Adrenal gland (tissue), 12 donors: ENCODE data around the gene IL18RAP. TPM values are rescaled to one million over a fixed set of nuclear protein-coding genes. Genes with fewer than 3 reads are reported as not detected.

Source experiments
- DNase-seq, 7 donors: peaks; one replicate each; pipeline ENCODE4 v3.0.0-alpha.2; 2019 to 2020
- H3K27ac ChIP-seq, 5 donors: fragments of 200-600 bp; sonication (generic) in 4 of 5; 1 replicate in 3 of 5; 2 replicates in 2 of 5; pipeline versions ENCODE4 v1.5.1 to v1.8.0; 2016 to 2020; ENCODE audit warnings: mild to moderate bottlenecking in 1 of 5
- H3K27me3 ChIP-seq: fragments of 200-600 bp; 2 replicates; pipeline ENCODE4 v1.8.0; 2021
- H3K36me3 ChIP-seq, 2 donors: fragments of 200-600 bp; replicated peaks in 1 of 2; 1 replicate in 1 of 2; 2 replicates in 1 of 2; pipeline versions ENCODE4 v1.5.1 to v1.8.0; 2018 to 2022
- H3K4me1 ChIP-seq, 2 donors: fragments of 200-600 bp; replicated peaks in 1 of 2; 1 replicate in 1 of 2; 2 replicates in 1 of 2; pipeline versions ENCODE4 v1.5.1 to v1.8.0; 2018 to 2021
- H3K4me3 ChIP-seq, 4 donors: fragments of 200-600 bp; sonication (generic) in 3 of 4; one replicate each; pipeline ENCODE4 v1.5.1; 2016 to 2018
- H3K9me3 ChIP-seq, 3 donors: fragments of 200-600 bp; sonication (generic) in 1 of 3; replicated peaks in 1 of 3; 1 replicate in 2 of 3; 2 replicates in 1 of 3; pipeline versions ENCODE4 v1.5.1 to v1.8.0; 2016 to 2021
- CTCF ChIP-seq, 6 experiments: fragments of 450-650 bp in 4 of 6; fragments of 200-600 bp in 2 of 6; sonication (generic) in 1 of 6; IDR thresholded peaks; 1 replicate in 5 of 6; 2 replicates in 1 of 6; pipeline versions ENCODE4 v1.5.1 to v1.8.0; 2016 to 2021; ENCODE audit warnings: antibody characterized with exemption in 6 of 6, mild to moderate bottlenecking in 2 of 6, moderate library complexity in 1 of 6
- POLR2A ChIP-seq, 2 donors: fragments of 450-650 bp; IDR thresholded peaks; one replicate each; pipeline ENCODE4 v1.6.1; 2017; ENCODE audit warnings: antibody characterized with exemption in 2 of 2, mild to moderate bottlenecking in 2 of 2, moderate library complexity in 1 of 2
- WGBS, 4 donors: extraction: QIAGEN DNeasy Blood & Tissue Kit in 2 of 4; methylation state at CpG; one replicate each; pipeline versions ENCODE4 v1.1.5 to v1.1.7; 2013 to 2017; 5-methylcytosine and 5-hydroxymethylcytosine counted together
- intact Hi-C, 2 donors: fragments of 100-400 bp; cut with DNase I; formaldehyde crosslinking; loops; one replicate each; pipeline versions ENCODE4 v1.14.1 to v1.15.0; 2022 to 2023
- polyA plus RNA-seq, 3 donors: library from polyadenylated mRNA; stranded (reverse); fragments of 200-250 nt in 2 of 3; fragments of 350-450 nt in 1 of 3; fragmentation: Illumina TruSeq in 1 of 3; extraction: RNeasy Lipid Tissue Mini Kit (QIAGEN cat#74804) in 1 of 3; gene quantifications; one replicate each; pipeline ENCODE4 v1.2.3, GENCODE V29; 2013 to 2014
- total RNA-seq, 9 donors: library from RNA; depleted of rRNA in 4 of 9; stranded (reverse); fragments of >200 nt in 4 of 9; fragments of 120-200 nt in 1 of 9; fragmentation: NEBNext Ultra II Directional in 1 of 9; extraction: Animal tissue kit (Norgen Biotek cat#: 25700) in 1 of 9; gene quantifications; one replicate each; pipeline versions ENCODE4 v1.1.0 to v1.2.4, GENCODE V29; 2013 to 2023
- donor health status: healthy with polysubstance abuse.
- donor health status: Bipolar disorder and iron deficiency.
- donor health status: DM: yes; HTN: yes; CAD: no.
- donor health status: DM: no; HTN: no; CAD: no.
- donor health status: DM: no; HTN: no; CAD: no.
- donor health status: DM: yes; HTN: yes; CAD: no.

The IL18RAP gene
- total and polyA plus RNA-seq, 12 donors = 0.14 to 1.4 (median 0.29) TPM; not detected in 1

GRCh38 chr2:102487761-102488462, 65.0 kb downstream of the IL18RAP start:
- 61 to 70% (median 67%) methylated on average over 8 of the region's 8 CpGs for WGBS, 4 donors
- no peak for DNase-seq
- intact Hi-C loops = no loop called here
- TF ChIP-seq CTCF (IDR thresholded peaks at IDR 0.05) (no peak), POLR2A (IDR thresholded peaks at IDR 0.05) (no peak)
- Histone ChIP-seq H3K4me3 (no peak overlapping the region), H3K36me3 (no peaks in the 10 kb centered on the region), H3K27me3 (no peaks in the 10 kb centered on the region), H3K9me3 (no peaks in the 10 kb centered on the region), H3K27ac (no peak overlapping the region), H3K4me1 (no peaks in the 10 kb centered on the region)

GRCh38 chr2:102489646-102490045, 66.7 kb downstream of the IL18RAP start:
- TF ChIP-seq POLR2A (IDR thresholded peaks at IDR 0.05) (no peak), CTCF (IDR thresholded peaks at IDR 0.05) (no peak)
- WGBS, 4 donors = 78 to 86% (median 79%) methylated on average over 1 of the region's 1 CpG
- no peak for DNase-seq
- Histone ChIP-seq H3K27ac (no peak overlapping the region), H3K4me3 (no peak overlapping the region), H3K36me3 (no peaks in the 10 kb centered on the region), H3K4me1 (no peaks in the 10 kb centered on the region), H3K27me3 (no peaks in the 10 kb centered on the region), H3K9me3 (no peaks in the 10 kb centered on the region)
- intact Hi-C loops = no loop called here

- TF ChIP-seq POLR2A (IDR thresholded peaks at IDR 0.05) (no peak), CTCF (IDR thresholded peaks at IDR 0.05) (no peak)
- Histone ChIP-seq H3K4me3 (no peak overlapping the region), H3K4me1 (no peaks in the 10 kb centered on the region), H3K27me3 (no peaks in the 10 kb centered on the region), H3K9me3 (no peaks in the 10 kb centered on the region), H3K36me3 (no peaks in the 10 kb centered on the region), H3K27ac (no peak overlapping the region)
- no peak for DNase-seq
- intact Hi-C loops = no loop called here
Observed at GRCh38 chr2:102492006-102492405, 69.0 kb downstream of the IL18RAP start.

GRCh38 chr2:102494570-102494969, 71.6 kb downstream of the IL18RAP start:
- no peak overlapping the region for H3K27ac ChIP-seq
- no peaks in the 10 kb centered on the region for H3K4me1 ChIP-seq
- intact Hi-C loops = no loop called here
- 86 to 97% (median 91%) methylated on average over 1 of the region's 1 CpG for WGBS, 4 donors
- no peaks in the 10 kb centered on the region for H3K9me3 ChIP-seq
- DNase-seq = no peak
- TF ChIP-seq CTCF (IDR thresholded peaks at IDR 0.05) (no peak), POLR2A (IDR thresholded peaks at IDR 0.05) (no peak)
- no peaks in the 10 kb centered on the region for H3K36me3 ChIP-seq
- H3K27me3 ChIP-seq = no peaks in the 10 kb centered on the region
- H3K4me3 ChIP-seq = no peak overlapping the region
